ENCODE measurements around the gene CST4.
"Not testable (repeated sequence)": the region's sequence is repeated elsewhere in the genome, so short reads cannot be mapped to it uniquely, and the experiment has no call there.

The CST4 gene, protein sequence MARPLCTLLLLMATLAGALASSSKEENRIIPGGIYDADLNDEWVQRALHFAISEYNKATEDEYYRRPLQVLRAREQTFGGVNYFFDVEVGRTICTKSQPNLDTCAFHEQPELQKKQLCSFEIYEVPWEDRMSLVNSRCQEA

DNA sequence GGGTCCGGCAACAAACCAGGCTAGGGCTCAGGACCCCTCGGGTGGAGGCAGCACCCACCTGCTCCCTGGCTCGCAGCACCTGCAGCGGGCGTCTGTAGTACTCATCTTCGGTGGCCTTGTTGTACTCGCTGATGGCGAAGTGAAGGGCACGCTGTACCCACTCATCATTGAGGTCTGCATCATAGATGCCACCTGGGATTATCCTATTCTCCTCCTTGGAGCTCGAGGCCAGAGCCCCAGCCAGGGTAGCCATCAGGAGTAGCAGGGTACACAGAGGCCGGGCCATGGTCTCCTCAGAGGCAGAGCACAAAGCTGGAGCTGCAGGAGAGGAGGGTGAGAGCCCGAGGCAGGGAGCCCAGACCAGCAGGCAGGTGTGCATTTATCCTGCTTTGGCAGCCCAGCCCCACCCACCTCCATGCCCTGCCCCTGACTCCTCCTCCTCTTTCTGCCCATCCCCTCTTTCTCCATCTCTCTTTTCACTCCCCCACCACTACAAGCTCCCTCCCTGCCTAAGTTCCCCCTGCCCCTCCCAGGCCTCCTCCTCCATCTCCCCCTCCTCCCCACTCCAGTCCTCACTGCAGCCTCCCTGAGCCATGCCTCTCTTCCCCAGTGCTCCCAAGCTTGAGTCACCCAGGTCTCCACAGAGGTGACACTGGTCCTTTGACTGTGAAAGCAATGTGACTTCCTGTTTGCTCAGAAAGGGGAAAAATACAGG is at the start of gene CST4:
TSS of gene CST4 (minus strand) at position 355 of the 715 bp plus-strand sequence. CDS start at position 286, 69 bp downstream.
- DNase-seq (ENCODE audit: low read depth) = not testable (repeated sequence)

DNA sequence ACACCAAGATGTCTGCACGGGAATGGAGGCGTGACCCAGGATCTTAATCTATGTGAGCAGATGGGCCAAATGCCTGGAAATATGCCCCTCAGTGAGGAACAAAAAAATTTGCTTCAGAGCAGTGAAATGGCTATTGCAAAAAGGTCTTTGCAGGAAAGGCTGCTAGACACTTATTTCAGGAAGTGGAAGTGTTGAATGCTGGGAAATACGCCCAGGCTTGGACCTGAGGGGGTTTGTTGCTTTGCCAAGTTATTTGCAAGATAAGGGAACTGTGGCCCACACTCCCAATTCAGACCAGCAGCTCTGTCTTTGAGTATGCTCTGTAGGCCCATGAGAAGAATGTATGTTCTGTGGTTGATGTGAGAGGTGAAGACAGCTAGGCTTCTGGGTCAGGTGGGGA is 46.6 kb upstream of the CST4 start:
- not testable (repeated sequence) for DNase-seq (ENCODE audit: low read depth)

DNA sequence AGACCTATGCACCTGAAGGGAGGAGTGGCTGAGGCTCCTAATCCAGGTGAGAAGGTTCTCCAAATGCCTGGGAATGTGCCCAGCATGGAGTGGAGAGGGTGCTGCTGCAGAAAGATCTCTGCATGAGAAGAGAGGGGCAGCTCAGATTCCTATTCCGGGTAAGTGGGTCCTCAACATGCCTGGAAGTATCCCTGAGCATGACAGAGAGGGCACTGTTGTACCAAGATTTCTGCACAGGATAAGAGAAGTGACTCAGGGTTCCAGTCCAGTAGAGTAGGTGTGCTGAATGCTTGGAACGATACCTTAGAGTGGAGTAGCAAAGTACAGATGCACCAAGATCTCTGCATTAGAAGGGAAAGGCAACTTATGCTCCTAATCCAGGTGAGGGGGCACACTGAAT is 46.1 kb upstream of the CST4 start:
- not testable (repeated sequence) for DNase-seq (ENCODE audit: low read depth)

DNA sequence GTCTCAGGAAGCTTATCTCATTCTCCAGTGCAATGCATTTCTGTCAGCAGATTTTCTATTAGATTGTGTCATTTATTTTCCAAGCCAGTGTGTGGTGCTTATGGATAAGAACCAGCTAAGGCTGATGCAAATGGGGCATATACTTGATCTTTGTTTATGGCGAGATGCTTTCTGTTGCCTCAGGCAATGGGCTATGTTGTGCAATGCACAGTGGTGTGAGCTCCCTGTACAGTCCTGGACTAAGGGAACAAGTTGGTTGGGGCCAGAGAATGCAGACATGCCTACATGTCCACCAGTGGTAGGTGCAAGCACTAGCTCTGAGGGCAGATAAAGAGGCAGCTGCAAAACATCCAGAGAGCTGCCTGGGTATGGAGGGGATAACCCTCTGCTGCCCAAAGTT is 45.6 kb upstream of the CST4 start:
- not testable (repeated sequence) for DNase-seq (ENCODE audit: low read depth)

DNA sequence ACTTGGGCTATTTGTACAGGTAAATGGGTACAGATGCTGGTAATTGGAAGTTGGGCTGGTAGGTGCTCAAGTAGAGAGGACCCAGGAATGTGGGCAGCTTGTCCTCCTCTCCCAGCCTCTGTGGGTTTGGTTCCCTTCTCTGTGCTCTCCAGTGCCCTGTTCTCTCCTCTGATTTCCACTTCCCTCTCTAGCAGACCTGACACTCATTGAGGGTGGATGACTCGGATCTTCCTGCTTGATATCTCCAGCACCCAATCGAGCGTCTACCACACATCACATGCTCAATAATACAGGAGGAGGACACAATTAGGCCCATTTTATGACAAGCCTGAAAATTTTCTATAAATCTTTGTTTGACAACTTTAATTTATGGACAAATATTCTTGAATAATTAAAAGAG is 38.2 kb upstream of the CST4 start:
- DNase-seq (ENCODE audit: low read depth) = no peak

DNA sequence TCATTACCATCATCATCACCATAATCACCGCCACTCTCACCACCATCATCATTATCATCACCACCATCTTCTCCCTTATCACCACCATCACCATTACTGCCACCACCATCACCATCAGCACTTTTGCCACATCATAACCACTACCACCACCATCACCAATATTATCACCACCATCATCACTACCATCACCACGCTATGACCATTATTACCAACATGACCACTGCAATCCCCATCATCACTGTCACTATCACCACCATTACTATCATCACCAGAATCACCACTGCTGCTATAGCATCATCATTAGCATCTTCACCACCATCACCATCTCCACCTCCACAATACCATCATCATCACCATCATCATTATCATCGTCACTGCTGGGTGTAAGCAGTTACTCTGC is 36.3 kb upstream of the CST4 start:
- no peak for DNase-seq (ENCODE audit: low read depth)

DNA sequence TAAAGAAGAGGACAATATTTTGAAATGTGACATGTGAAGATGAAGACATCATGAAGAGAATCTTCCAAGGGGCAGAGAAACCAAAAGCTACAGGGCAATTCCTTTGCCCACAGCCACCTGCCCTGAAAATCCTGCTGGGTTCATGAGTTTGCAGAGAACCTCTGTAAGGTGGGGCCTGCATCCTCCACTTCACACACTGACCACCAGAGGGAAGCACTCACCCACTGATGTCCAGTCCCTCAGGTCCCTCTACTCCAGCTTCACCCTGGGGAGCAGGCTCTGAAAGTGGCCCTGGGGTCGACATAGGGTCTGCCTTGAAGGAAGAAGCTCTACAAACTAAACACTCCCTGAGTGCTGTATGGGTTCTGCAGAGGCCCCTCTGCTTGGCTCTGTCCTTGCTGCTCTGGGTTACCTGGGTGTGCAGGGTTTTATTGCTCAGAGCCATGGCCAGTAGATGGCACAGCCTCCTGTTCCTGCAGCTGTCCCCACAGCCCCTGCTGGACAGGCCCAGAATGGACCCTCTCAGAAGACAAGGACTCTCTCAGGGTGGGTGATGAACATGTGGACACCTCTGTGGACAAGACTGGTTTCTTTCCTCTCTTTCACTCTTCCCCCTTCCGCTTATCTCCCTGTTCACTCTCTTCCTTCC is 34.9 kb upstream of the CST4 start:
- DNase-seq (ENCODE audit: low read depth) = not testable (repeated sequence)

DNA sequence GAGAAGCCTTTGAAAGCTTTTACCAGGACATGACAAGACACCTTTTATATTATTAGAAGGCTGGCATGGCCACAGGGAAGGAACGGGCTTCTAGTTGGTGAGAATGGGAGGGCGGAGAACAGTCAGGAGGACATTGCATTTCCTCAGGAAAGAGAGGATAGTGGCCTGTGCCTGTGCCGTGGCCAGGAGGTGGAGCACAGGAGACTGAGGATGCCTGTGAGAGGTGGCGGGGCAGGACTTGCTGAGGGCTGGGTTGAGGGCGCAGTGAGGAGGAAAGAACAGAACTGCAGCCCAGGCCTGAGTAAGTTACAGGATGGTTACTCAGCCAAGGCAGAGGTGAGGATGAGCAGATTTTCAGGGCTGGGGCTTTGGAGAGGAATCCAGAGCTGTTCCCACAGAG is 34.0 kb upstream of the CST4 start:
- DNase-seq (ENCODE audit: low read depth) = not testable (repeated sequence)

DNA sequence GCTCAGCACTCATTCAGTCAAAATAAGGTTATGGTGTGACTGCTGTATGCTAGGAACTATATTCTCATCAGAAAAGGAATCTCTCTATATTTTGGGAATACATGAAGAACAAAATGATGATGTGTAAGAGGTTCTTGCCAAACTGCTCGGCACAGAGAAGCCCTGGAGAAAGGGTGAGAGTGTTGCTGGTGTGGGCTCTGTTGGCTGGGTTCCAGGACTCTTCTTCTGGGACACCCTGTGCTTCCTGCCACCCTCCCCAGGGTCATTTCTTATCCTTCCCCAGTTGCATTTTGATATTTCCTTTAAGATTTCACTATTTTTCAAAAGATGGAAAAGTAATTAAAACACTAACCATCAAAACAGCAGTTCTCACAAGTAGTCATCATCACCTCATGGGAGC is 33.1 kb upstream of the CST4 start:
- no peak for DNase-seq (ENCODE audit: low read depth)

DNA sequence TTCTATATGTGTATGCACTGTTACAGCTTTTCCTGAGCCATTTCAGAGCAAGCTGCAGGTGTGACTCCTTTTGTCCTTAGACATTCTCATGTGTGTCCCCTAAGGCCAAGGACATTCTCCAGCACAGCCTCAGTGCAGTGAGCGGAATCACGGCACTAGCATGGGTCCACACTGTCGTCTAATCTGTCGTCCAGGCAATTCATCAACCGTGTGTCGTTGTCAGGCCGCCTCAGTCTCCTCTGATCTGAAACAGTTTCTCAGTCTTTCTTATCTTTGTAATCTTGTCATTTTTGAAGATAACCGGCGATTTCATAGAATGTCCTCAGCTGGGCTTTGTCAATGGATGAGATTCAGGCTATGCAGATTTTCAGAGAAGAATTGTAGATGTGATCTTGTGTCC is 30.5 kb upstream of the CST4 start:
- DNase-seq (ENCODE audit: low read depth) = not testable (repeated sequence)

DNA sequence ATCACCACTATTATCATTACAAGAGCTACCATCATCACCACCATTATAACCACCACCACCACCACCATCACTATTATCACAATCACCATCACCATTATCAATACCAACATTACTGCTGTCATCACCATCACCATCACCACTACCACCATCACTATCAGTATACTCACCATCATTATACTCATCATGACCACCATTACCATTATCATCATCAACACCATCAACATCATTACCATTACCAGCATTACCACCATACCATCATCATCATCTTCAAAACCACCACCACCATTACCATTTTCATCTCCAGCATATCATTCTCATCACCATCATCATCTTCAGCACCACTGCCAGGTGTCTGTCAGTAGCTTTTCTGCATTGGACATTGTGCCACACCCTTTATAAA is 22.9 kb upstream of the CST4 start:
- not testable (repeated sequence) for DNase-seq (ENCODE audit: low read depth)

DNA sequence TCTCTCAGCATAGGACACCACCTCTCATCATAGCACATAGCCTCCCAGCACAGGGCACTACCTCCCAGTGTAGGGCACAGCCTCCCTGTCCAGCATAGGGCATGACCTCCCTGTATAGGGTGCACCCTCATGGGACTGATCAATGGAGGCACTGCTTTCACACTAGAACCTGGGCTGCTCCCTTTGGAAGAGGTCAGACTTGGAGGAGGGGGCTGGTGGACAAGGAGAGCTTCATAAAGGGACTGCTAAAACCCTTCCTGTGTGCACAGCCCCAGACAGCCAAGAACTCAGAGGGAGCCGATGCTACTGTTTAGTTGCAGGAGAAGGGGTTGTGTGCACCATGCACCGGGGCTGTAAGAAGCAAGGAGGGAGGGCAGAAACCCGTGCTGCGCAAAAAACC is 21.9 kb upstream of the CST4 start:
- DNase-seq (ENCODE audit: low read depth) = no peak

DNA sequence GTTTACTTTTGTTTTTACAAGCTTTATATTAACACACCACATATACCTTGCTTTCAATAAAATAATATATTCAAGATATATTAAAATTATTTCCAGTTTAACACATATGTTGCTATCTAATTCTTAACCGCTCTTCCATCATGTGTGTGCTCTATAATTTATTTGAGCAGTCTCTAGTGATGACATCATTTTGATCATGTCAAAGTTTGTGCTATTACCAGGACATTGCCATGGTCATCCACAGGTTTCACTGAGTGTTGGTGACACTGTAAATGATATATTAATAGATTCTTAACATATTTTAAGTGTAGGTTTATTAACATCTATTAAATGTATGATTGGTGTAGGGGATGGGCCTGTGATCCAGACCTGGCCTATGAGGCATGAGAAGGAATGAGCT is 17.1 kb upstream of the CST4 start:
- no peak for DNase-seq (ENCODE audit: low read depth)

DNA sequence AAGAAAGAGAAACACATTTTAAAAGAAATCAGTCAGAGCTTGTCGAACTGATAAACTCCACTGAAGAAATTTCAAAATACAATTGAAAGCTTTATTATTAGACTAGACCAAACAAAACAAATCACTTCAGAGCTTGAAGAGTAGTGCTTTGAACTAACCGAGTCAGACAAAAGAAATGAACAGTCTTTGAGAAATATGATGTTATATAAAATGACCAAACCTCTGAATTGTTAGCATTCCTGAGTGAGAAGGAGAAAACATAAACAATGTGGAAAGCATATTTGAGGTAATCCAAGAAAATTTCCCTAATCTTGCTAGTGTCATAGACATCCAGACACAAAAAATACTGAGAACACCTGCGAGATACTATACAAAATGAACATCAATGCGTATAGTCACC is 13.2 kb upstream of the CST4 start:
- no peak for DNase-seq (ENCODE audit: low read depth)

DNA sequence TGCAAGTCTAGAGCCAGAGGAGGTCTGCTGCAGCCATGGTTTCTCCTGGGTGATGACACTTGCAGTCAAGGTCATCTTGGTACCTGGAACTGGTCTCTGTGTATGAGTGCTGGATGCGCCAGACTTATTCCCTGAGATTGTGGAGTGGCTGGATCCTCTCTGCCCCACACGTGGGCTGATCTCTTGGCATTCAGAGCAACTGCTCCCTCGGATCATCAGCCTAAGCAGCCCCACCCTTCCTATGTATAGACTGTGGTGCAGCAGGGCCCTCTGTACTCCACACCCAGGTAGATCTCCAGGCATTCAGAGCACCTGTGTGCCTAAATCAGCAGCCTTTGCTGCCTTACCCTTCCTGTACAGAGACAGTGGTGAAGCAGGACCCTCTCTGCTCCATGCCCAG is 12.1 kb upstream of the CST4 start:
- DNase-seq (ENCODE audit: low read depth) = no peak

DNA sequence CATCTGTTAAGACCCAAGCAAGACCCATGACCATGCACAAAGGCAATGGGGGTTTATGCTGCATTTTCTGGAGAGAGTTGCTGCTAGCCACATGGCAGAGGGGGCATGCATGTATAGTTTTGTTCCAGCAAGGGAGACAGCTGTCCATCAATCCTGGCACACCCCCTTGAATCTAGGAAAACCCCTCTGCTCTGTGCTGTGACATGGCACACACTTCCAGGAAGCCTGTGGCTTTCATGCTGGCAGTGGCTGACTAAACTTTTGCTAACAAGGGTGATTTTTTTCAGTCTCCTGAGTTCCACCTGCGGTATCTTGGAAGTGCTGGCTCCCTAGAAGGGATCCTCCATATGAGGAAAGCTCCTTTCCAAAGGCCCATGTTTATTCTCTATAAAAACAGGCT is 9.1 kb upstream of the CST4 start:
- no peak for DNase-seq (ENCODE audit: low read depth)

DNA sequence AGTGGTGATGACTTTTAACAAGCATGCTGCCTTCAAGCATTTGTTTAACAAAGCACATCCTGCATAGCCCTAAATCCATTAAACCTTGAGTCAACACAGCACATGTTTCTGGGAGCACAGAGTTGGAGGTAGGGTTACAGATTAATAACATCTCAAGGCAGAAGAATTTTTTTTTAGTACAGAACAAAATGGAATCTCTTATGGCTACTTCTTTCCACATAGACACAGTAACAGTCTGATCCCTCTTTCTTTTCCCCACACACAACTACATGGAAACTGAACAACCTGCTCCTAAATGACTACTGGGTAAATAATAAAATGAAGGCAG is 6.2 kb upstream of the CST4 start:
- not testable (repeated sequence) for DNase-seq (ENCODE audit: low read depth)

DNA sequence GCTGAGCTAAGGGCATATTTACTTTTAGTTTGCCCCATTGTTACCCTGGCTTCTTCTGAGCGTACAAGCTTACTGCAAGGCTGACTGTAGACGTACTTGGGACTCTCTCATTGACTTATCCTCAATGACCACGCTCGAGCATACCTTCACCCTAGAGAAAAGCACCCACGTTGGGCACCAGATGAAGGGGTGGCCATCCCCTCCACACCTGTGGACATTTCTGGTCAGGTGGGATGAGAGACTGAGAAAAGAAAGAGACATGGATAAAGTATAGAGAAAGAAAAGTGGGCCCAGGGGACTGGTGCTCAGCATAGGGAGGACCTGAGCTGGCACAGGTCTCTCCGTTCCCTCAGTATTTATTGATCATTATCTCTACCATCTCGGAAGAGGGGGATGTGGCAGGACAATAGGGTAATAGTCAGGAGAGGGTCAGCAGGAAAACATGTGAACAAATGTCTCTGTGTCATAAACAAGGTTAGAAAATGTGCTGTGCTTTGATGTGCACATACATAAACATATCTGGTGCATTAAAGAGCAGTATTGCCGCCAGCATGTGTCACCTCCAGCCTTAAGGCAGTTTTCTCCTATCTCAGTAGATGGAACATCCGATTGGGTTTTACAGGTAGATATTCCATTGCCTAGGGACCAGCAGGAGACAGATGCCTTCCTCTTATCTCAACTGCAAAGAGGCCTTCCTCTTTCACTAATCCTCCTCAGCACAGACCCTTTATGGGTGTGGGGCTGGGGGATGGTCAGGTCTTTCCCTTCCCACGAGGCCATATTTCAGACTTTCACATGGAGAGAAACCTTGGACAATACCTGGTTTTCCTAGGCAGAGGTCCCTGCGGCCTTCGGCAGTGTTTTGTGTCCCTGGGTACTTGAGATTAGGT is 5.6 kb upstream of the CST4 start:
- not testable (repeated sequence) for DNase-seq (ENCODE audit: low read depth)

DNA sequence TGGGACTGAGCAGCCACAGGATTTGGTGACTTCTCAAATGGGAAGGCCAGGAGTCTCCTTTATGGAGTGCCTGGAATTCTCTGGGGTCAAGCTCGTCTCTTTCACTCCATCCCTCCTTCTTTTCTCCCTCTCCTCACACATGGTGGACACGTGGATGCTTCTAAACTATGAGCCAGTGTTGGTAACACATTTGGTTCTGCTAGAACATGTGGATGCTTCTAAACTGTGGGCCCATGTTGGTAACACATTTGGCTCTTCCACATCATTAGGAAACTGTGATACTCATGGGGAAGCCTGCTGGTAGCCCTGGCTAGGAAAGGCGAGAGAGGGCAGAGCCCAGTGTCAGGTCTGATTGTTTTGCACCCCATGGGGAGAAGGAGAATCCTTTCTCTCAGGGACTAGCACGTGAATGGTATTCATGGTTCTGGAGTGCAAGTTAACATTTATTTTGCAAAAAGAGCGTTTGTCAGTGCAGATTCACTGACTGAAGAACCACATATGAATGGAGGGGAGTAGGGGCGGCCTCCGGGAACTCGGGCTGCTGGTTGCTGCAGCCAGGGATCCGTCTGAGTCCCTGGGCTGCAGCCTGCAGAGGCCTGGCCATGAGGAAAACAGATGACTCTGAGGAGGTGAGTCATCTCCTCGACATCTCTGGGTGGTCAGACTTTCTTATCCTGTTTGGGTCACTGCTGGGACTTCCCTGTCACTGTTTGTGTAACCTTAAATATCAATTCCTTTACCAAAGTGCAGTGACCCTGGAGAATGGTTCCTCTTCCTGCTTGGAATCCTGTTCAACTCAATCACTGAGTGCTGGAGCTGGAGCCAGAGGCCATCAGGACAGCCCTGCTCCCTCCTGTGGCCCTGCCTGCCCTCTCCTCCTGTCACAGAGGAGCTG is 4.1 kb upstream of the CST4 start:
- not testable (repeated sequence) for DNase-seq (ENCODE audit: low read depth)

DNA sequence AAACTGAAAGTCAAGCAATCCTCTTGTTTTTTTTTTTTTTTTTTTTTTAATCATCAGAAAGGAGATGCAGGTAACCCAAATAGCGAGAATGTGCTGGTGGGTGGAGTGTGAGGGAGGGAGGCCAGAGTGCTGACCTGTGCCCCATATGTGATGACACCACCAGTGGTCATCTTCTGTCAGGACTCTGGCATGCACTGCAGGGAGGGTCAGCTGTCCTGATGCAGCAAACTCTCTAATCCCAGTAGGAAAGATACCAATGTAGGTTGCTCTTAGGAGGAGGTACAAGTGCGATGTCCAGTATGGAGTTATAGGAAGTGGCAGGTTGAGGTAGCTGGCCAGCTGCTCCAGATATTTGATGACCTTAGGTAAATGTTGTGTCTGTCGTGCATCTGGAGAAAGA is 2.8 kb upstream of the CST4 start:
- DNase-seq (ENCODE audit: low read depth) = no peak

DNA sequence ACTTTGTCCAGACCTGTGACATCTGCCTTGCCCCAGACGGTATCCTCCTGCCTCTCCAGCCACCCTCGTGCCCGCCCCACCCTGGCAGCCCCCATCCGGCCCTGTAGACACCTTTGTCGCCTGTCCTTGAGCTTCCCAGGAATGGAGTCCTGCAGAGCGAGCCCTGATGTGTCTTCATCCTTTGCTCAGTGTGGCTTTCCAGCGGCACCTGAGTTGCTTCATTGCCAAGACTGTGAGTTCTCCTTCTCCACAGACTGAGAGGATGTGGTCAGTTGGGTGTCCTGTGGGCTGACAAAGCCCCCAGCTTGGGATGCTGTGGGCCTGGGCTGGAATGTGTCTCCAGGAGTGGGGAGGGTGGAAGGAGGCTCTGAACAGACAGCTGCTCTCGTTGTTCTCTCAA is 1.7 kb upstream of the CST4 start:
- DNase-seq (ENCODE audit: low read depth) = no peak

DNA sequence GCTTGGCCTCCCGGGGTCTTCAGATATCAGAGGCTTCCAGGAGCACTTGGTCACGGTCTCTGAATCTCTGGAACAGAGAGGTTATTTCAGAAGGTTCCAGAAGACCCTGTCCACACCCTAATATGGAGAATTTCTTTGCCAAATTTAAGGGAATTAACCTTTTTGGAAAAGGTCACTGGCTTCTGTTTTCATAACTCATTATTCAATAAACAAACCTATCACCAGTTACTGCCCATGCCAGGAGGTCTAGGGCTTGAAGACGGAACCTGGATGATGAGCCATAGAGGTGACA is 507 bp upstream of the CST4 start:
- DNase-seq (ENCODE audit: low read depth) = no peak
